ENCODE data around the gene SSTR3.

Gene SSTR3

DNA sequence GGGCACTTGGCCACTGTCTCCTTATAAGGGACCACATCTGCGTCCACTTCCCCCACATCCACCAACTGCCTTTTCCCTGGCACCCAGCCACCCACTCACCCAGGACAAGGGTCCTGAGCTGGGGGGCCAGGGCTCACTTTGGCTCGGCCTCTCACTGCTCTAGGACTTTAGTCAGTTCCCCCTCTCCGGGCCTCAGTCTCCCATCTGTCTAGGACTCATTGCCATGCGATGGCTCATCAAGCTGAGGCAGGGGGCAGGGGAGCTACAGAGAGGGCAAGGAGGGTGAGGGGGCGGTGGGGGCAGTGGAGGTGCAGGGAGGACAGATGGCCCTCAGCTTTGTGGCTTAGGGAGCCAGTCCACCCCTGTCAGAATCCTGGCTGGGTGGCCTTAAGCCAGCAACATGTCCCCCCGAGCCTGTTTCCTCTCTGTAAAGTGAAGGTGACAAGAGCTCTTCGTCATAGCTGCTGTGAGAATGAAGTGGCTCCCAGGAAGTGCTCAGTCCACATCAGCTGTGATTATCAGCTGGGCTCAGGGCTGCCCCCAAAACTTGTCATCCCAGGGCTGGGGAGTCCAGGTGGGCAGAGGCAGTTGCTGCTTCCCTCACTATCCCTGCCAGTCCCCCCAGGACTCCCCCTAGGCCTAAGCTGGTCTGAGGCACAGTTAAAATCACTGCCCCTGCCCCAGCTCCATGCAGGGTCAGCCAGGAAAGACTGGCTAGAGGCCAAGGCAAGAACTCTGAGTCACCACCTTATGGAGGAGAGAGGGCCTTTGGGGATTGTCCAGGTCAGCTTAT is 16.9 kb upstream of the SSTR3 start:
- peak; percentile 88 for DNase-seq (ENCODE audit: low spot score)

DNA sequence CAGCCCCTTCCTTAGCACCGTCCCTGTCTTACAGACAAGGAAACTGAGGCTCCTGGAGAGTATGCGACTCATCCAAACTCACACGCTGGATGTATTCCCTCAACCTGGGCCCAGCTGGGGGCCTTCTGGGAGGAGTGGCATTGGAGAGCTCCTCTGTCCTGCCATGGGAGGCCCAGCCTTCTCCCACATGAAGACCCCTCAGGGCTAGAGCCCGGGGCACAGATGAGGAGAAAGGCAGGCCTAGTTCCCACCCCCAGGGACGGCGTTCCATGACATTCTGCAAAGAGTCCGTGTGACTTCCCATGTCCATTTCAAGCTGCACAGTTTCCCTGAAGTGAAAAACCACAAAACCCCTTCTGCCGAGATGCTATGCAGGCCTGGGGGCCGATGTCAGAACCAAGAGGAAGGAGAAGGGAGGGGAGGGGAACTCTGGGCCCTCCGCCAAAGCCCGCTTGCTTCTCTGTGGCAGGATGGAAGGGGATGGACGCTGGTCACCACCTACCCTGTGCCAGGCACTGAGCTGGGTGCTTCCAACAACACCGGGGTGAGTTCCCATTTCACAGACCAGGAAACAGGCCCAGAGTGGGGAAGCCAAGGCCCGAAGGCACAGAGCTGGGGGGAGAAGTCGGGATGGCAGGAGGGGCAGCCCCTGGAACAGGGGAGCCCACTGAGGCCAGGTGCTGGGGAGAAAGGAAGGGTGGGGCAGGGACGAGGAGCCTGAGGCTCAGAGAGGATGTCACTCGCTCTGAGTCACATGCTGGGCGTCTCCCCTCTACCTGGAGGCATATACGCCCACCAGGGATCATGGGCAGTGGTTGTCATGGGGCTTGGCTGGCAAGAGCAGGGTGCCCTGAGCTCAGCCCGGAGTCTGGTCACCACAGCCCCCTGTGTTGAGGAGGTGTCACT is 16.1 kb upstream of the SSTR3 start:
- no peak for DNase-seq (ENCODE audit: low spot score)

DNA sequence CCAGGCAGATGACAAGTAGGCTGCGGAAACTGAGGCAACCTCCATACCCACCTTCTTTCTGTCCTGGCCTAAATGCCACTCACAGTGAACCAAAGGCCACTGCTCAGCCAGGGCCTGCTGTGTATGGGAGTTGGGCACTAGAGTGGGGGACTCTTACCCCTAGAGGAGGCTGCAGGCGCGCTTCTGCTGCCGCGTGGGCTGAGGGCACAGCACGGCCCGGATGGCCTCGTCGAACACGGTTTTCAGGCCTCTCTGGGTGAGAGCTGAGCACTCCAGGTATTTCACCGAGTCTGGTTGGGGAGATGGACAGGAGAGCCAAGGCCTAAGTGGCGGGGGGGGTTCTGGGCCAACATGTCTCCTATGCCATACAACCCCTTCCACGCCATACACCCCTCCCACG is 14.2 kb upstream of the SSTR3 start:
- no peak for DNase-seq (ENCODE audit: low spot score)

DNA sequence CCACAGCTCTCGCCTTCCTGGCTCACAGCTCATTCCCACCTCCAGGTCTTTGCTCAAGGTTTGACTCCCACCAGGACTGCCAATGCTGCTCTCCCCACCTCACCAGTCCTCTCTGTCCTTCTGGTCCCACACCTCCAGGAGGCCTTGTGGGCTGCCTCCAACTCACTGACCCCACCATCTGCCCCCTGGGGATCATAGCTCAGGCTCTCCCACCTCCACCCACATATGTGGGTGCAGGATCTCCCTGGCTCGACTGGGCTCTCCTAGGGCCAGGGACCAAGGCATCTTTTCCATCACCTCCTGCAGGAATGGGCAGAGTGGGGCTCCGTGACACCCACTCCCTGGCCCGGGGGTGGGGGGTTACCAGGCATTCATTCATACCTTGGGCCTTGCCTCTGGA is 13.8 kb upstream of the SSTR3 start:
- DNase-seq (ENCODE audit: low spot score): no peak

DNA sequence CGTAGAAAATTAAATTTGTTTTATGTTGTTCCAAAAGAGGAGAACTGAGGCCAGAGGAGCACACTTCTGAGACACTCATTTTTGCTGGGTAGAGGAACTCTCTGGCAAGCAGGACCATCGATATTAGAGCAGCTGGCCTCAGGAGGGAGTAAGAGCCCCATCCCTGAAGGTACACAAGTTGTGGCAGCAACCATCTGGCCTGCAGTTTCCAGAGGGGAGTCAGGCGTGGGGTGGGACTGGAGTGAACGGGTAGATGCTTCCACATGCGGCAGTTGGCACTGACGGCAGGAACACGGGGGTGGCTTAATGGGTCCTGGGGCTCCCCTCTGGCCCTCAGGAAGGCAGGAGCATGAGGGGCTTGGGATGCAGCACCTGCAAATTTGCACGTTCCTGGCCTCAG is 13.2 kb upstream of the SSTR3 start:
- no peak for DNase-seq (ENCODE audit: low spot score)

DNA sequence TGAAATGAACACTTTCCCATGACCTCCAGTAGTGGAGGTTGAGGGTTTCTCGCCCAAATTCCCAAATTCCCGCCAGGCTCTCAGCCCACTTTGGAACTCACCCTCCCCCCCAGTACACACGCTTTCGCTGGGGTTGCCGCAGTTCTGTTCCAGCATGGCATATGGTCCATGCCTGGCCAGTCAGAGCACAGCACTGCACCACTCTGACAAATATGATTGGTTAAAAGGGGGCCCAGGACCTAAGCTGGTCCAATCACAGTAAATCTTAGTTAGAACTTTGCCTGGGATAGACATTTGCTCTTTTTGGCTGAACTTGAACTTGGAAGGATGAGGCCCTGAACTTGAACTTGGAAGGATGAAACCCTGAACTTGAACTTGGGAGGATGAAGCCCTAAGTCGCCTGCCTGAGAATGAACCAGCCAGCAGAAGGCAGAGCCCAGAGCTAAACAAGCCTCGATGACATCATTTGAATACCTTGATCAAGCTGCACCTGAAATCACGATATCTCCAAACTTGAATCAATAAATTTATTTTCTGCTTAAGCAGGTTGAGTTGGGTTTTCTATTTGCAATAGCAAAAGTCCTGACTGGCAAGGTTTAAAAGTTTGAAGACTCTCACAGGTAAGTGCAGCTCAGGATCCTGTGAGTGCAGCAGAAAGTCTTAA is 12.6 kb upstream of the SSTR3 start:
- no peak for DNase-seq (ENCODE audit: low spot score)

DNA sequence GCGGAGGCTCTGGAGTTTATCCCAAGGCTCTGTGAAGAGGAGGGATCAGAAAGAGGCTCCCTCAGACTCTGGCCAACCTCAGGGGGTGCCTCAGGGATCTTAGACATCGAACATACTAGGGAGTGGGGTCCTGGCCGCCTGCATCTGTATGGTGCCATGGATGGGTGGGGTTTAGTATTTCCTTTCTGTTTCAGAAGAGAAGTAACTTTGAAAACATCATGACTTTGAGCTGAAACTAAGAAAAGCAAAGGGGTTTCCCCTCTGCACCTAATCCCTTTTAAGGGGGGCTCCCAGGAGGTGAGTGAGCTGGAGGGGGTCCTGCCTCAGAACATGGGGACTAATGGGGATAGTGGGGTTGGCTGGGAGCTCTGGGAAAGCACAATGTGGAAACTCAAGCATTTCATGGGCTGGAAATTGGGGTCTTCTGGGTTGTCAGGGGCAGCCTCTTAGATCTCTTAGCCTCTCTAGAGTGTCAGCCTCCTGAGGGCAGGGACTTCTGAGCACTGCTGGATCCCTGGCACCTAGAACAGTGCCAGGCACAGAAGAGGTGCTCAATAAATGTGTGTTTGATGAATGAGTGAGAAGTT is 11.8 kb upstream of the SSTR3 start:
- no peak for DNase-seq (ENCODE audit: low spot score)

DNA sequence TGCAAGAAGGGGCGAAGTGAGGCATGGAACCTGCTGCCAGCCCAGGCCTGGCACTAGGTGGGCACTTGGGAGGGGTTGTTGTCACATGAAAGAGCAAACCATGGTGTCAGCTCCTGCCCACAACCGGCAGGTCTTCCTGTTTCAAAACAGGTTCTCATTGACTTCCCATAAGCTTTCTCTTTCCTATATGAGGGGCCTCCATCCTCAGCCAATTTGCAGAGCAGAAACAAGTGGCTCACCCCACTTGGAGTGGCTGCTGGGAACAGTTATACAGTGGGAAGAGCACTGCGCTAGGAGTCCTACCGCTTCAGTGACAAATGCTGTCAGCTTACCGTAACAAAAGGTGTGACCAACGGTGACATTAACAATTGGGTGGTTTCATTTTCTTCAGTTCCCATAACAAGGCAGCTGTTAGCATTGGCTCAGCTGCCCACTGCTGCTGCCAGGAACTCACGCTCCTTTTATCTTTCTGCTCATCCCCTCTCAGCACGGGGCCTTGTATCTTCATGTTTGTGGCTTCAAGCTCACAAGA is 10.2 kb upstream of the SSTR3 start:
- DNase-seq (ENCODE audit: low spot score): no peak

DNA sequence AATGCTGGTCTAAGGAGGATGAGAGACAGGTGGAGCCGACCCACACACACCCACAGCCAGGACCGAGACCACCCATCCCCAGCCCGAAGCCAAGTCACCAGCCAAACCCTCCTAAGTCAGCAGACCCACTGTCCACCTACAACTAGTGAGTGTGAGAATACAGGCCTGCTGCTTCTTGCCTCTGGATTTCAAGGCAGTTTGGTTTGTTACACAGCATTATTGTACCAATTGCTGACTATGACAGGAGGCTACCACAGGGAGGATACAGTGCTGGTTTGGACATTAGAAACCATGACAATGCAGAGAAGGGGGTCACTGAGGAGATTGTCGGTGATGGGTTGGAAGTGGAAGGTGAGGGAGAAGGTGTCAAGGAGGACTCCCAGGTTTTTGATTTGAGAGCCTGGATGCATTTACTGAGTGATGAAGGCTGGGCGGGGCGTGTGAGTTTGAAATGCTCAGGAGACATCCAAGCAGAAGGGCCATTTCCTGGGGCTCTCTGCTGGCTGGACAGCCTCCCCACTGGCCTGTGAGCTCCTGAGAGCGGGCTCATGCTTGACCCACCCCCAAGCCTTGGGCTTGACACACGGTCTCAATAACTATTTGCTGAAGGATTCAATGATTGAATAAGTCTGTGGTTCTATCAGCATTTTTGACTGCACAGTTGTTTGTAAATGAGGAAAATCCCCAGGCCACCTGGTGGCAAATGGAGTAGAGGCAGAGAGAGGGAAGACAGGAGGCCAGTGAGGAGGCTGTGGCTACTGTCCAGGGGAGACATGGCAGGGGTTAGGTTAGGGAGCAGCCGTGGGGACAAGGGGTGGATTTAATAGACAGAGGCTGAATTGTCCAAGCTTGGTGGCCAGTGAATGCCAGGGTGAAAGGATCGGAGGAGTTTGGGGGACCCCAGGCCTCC is 9.4 kb upstream of the SSTR3 start:
- no peak for DNase-seq (ENCODE audit: low spot score)

DNA sequence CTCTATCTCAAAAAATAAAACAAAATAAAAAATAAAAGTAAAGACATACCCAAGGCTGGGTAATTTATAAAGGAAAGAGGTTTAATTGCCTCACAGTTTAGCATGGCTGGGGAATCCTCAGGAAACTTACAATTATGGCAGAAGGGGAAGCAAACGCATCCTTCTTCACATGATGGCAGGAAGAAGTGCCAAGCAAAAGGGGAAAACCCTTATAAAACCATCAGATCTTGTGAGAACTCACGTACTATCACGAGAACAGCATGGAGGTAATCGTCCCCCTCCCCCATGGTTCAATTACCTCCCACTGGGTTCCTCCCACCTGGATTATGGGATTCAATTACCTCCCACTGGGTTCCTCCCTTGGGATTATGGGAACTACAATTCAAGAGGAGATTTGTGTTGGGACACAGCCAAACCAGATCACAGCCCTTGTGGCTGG is 8.3 kb upstream of the SSTR3 start:
- DNase-seq (ENCODE audit: low spot score): no peak

DNA sequence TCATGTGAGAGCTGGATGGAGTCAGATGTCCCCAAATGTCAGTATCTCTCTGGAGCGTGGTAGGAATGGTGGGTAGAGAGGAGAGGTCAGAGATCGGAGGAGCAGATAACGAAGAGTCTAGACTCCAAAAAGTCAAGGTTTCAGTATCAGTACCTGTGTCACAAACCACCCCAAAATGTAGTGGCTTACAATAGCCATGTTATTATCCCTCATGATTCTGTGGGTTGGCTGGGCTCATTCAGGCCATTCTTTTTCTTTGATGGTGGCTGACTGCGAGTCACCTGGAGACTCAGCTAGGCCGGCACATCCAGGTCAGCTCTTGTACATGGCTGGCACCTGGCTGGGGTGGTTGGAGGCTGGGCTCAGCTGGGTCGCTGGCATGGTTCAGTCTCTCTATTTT is 7.3 kb upstream of the SSTR3 start:
- DNase-seq (ENCODE audit: low spot score): no peak

DNA sequence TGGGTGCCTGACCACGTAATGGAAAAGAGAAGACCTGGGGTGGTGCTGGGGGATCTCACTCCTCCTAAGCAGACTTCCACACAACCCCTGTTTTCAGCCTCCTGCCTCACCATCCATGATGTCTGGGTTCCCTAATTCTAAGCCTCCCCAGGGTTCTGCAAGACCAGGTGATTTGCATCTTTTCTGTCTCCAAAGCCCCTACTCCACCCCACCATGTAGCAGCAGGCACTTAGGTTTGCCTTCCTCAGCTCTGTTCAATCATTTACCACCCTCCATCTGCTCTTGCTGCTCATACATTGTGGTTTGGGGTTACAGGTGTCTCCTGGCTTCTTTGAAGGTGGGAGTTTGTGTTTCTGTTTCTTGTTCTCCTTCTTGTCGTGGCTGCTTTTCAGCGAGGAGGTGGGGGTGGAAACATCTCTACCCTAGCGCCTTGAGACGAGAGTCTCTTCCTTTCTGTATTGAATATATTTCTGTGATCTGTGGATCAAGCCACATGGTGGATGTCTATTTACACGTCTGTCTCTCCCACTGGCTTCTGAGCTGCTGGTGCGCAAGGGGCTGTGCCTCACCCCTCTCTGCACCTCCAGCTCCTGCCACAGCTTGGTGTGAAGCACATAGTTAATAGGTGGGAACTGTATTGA is 6.6 kb upstream of the SSTR3 start:
- DNase-seq (ENCODE audit: low spot score): no peak

DNA sequence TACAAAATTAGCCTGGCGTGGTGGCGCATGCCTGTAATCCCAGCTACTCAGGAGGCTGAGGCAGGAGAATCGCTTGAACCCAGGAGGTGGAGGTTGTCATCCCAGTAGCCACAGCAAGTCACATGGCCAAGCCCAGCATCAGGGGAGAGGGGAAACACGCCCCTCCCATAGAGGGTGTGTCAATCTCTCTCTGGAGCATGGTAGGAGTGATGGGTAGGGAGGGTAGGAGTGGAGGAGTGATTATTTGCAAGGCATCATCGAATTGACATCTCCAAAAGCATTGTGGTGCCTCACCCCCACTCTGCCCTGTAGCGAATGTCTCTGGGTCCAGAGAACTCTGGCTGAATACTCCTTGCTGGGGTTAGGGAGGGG is 6.1 kb upstream of the SSTR3 start:
- DNase-seq (ENCODE audit: low spot score): no peak

DNA sequence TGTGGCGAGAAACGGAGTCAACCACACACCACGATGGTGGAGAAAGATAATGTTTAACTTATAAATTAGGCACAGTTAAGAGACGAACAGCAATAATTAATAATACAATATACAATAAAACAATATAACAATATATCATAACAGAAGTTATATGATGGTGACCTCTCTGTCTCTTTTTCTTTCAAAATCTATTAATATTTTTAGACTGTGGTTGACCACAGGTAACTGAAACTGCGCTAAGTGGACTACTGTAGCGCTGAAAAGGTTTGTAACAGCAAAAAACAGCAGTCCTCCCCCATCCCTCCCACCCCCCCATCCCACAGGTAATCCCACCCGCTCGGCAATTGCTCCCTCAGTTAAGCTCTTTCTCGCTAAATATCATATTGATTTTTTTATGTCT is 3.6 kb upstream of the SSTR3 start:
- no peak for DNase-seq (ENCODE audit: low spot score)

DNA sequence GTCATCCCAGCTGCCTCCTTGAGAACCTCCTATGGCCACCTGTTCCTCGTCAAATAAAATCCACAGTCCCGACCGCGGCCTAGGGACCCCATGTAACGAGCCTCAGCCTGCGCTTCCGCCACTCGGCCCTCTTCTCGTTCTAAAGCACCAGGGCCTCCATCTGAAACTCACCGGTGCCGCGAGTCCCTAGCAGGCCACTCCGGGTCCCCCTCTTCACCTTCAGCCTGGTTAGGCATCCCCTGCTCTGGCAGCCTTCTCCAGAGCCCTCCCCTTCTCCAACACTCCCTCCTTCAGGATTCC is 2.4 kb upstream of the SSTR3 start:
- DNase-seq (ENCODE audit: low spot score): no peak

DNA sequence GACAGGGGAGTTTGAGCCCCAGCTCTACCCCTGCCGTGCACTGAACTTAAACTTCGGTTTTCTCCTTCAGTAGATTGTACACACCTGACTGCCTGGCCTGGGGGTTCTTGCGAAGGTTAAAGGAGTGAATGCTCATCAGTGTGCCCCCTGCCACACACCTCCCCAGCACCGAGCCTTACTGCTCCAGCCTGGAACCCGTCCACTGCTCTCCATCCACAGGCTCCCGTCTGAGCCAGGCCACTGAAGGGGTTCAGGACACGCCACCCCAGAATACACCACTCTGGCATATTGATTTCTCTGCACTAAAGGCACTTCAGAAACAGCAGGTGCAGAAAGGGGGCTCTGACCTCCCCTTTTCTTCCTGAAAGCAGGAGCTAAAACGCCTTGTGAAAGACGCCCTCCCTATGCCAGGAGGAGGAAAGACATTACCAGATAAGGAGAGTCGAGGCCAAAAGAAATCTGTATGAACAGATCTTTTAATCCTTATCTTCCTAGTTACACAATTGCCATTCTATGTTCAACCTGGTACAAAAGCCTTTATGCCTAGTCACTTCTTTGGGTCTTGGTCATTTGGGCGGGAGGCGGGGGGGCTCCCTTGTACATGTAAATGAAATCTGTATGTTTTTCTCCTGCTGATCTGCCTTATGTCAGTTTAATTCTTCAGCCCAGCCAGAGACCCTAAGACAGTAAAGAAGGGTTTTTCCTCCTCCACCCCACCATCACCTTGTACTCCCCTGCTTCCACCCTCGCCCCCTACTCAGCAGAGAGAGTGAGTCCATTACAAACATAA is 1.9 kb upstream of the SSTR3 start:
- no peak for DNase-seq (ENCODE audit: low spot score)

DNA sequence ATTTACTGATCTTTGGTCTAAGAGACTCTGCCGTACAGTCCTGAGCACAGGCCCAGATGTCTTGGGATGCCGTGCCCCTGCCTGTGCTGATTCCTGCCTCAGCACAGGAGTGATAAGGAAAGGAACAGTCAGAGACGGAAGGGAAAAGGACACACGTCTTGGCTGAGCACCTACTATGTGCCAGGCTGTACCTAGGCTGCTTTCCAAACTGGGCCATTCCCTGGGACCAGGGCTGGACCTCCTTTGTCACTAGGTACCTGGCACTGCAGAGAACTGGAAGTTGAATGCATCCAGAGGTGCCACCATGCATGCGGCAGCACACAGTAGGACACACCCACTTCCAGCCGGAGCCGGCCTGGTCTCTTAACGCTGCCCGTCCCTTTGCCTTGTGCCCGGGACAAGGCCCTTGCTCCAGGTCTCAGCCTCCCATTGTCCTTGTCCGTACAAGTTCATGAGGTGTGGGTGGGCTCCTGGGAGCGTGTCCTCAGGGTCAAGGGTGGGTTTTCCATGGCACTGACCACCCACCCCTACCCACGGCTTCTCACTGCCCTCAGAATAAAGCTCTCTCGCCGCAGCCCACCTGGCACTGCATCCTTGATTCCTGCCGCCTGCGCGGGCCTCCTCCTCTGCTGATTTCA is 1.1 kb upstream of the SSTR3 start:
- no peak for DNase-seq (ENCODE audit: low spot score)

DNA sequence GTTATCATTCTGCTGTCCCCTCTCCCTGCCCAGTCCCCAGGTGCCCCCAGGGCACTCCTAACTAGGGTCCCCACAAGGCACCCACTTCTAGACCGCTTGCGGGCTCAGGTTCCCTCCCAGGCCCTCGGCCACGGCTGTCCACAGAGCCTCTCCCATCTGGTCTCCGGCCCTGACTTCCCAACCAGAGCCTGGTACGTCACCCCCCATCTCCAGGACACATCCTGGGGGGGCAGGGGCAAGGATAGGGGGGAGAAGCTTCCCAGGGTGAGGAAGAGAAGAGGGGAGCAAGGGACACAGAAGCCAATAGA is 457 bp downstream of the SSTR3 start:
- DNase-seq (ENCODE audit: low spot score): no peak

DNA sequence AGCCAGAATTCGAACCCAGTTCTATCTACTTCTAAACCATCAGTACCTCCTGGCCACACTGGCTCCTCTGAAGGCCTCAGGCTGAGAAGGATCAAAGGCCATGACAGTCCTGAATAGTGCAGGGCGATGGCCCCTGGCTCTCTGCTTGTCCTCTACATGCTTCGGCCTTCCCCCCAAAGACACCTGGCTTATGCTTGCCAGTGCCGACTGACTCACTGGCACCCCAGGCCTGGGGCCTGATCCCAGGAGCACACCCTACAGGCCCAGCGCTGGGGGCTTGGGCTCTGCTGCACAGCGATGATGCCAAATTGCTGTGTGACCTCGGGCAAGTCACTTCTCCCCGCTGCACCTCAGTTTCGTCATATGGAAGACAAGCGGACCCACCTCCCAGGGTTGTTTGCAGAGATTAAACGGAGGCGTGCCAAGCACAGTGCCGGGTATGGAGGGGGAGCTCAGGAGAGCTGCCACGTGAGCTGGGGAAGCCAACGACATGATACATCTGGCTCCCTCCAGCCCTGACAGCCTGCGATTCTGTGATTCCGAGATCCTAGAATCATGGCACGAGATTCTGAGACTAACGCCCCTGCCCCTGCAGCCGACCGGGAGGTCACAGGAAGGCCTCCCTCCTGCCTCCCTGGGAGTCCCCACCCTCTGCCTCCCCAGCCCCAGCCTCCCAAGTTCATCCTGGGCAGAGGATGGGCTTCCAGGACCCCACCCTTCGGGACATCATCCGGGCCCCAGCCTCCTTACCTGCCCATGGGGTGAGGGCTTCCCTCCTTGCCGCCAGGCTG is 1.0 kb downstream of the SSTR3 start:
- DNase-seq (ENCODE audit: low spot score): no peak

Measured in hepatic stellate cell (primary cell).